Astrocyte of the spinal cord (primary cell): ENCODE results near the gene C1orf226.
"Not testable (repeated sequence)": the region's sequence is repeated elsewhere in the genome, so short reads cannot be mapped to it uniquely, and the experiment has no call there.

Source experiments
- DNase-seq: peaks from one replicate; pipeline ENCODE4 v3.0.0; 2011; ENCODE audit warnings: low read depth, low spot score
- H3K4me3 ChIP-seq: 2 replicates; pipeline ENCODE4 v1.5.1; 2011; ENCODE audit warnings: low read depth, mild to moderate bottlenecking, low read length, moderate library complexity
- CTCF ChIP-seq: IDR thresholded peaks from 2 replicates; pipeline ENCODE4 v1.5.1; 2012; ENCODE audit warnings: low read depth, mild to moderate bottlenecking, low read length, inconsistent platforms
- in situ Hi-C: cut with HindIII; loops from 2 replicates; pipeline ENCODE4 v1.10.0; 2017; ENCODE audit warnings: low sequenced_read_pairs

The C1orf226 gene

GRCh38 chr1:162347281-162347680, 34.2 kb upstream of the C1orf226 start:
- in situ Hi-C loops = no loop called here
- no peak overlapping the region for H3K4me3 ChIP-seq
- DNase-seq = no peak
- no peak for TF ChIP-seq CTCF

GRCh38 chr1:162349635-162350330, 31.7 kb upstream of the C1orf226 start:
- no peak for TF ChIP-seq CTCF
- DNase-seq = peak; percentile 59
- no peak overlapping the region for H3K4me3 ChIP-seq
- in situ Hi-C loops = no loop called here

GRCh38 chr1:162351246-162351842, 30.2 kb upstream of the C1orf226 start:
- in situ Hi-C loops = no loop called here
- H3K4me3 ChIP-seq = no peak overlapping the region
- no peak for DNase-seq
- no peak for TF ChIP-seq CTCF

GRCh38 chr1:162351874-162352273, 29.7 kb upstream of the C1orf226 start:
- H3K4me3 ChIP-seq, DNase-seq, in situ Hi-C loops: not testable (repeated sequence)

GRCh38 chr1:162353078-162353477, 28.4 kb upstream of the C1orf226 start:
- no peak for TF ChIP-seq CTCF
- DNase-seq = no peak
- in situ Hi-C loops = no loop called here
- no peak overlapping the region for H3K4me3 ChIP-seq

- no peak overlapping the region for H3K4me3 ChIP-seq
- no peak for TF ChIP-seq CTCF
- in situ Hi-C loops = no loop called here
- no peak for DNase-seq
Measured at GRCh38 chr1:162353702-162354101, 27.8 kb upstream of the C1orf226 start.

GRCh38 chr1:162357681-162358266, 23.8 kb upstream of the C1orf226 start:
- H3K4me3 ChIP-seq = no peak overlapping the region
- peak; percentile 45 for TF ChIP-seq CTCF
- in situ Hi-C loops = no loop called here
- peak; percentile 25 for DNase-seq
